ENCODE data around the gene SMAD7.

SMAD7 gene

GRCh38 chr18:48961547-48961946, 10.8 kb upstream of the SMAD7 start:
- TF ChIP-seq POLR2A (IDR thresholded peaks at IDR 0.05; ENCODE audit: low read length) = no peak
- no peak for TF ChIP-seq GATA1 (IDR thresholded peaks at IDR 0.05; ENCODE audit: low read depth, low read length)
- DNase-seq = no peak

- no peak for DNase-seq
- TF ChIP-seq POLR2A (IDR thresholded peaks at IDR 0.05; ENCODE audit: low read length) (no peak), GATA1 (IDR thresholded peaks at IDR 0.05; ENCODE audit: low read depth, low read length) (no peak)
Observed at GRCh38 chr18:48959921-48960920, 9.5 kb upstream of the SMAD7 start.

GRCh38 chr18:48959551-48959920, 8.8 kb upstream of the SMAD7 start:
- TF ChIP-seq GATA1 (IDR thresholded peaks at IDR 0.05; ENCODE audit: low read depth, low read length) = no peak
- TF ChIP-seq POLR2A (IDR thresholded peaks at IDR 0.05; ENCODE audit: low read length) = no peak

GRCh38 chr18:48958951-48959350, 8.2 kb upstream of the SMAD7 start:
- no peak for TF ChIP-seq POLR2A (IDR thresholded peaks at IDR 0.05; ENCODE audit: low read length)
- TF ChIP-seq GATA1 (IDR thresholded peaks at IDR 0.05; ENCODE audit: low read depth, low read length) = no peak

More at GRCh38 chr18:48959551-48959920, 8.8 kb upstream of the SMAD7 start:
- no peak for DNase-seq

DNA sequence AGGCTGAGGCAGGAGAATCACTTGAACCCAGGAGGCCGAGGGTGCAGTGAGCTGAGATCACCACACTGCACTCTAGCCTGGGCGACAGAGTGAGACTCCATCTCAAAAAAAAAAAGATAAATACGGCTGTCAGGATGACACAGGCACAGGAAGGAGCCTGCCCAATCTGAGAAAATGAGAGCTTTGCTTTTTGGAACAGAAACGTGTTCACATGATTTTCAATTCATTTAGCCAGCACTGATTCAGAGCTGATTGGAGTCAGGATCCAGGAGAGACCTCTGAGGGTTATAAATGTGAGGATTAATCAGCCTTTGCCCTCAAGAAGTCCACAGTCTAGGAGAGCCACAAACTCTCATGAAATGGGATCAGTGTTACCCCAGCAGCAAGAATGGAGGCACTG, 6.9 kb upstream of the SMAD7 start:
- no peak for DNase-seq
- TF ChIP-seq POLR2A (IDR thresholded peaks at IDR 0.05; ENCODE audit: low read length) (no peak), GATA1 (IDR thresholded peaks at IDR 0.05; ENCODE audit: low read depth, low read length) (no peak)

More at GRCh38 chr18:48958951-48959350, 8.2 kb upstream of the SMAD7 start:
- no peak for DNase-seq

DNA sequence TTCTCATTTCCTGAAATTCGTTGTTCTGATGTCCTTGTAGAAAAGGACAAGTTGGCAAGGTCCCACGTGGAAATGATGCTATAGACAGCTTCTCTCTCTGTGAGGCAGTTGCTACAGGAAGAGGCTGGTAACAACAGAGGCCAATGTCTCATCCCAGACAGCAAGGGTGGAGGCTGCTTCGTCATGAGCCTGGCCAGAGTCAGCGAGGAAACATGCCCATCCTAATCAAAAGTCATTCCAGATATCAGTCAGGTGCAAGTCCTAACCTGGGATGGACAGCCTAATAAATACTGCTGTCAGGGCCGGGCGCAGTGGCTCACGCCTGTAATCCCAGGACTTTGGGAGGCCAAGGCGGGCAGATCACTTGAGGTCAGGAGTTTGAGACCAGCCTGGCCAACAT, 6.4 kb upstream of the SMAD7 start:
- no peak for DNase-seq
- TF ChIP-seq POLR2A (IDR thresholded peaks at IDR 0.05; ENCODE audit: low read length) (no peak), GATA1 (IDR thresholded peaks at IDR 0.05; ENCODE audit: low read depth, low read length) (no peak)

DNA sequence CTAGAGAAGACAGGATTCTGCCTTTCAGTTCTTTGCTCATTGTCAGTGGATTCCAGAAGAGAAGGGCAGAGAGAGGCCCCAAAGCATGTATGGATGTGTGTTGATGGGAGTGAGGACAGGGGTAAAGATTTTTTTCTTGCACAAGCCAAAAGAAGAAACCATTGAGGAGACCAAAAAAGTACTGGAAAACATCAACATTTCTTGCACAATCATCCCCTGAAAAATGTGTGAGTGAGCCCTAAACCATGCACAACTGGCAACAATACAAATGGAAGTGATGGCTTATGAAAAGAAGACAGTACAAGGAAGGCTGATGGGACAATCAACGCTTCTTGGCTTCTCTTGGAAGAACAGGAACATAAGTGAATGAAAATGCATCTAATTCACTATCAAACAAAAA, 5.6 kb upstream of the SMAD7 start:
- TF ChIP-seq POLR2A (IDR thresholded peaks at IDR 0.05; ENCODE audit: low read length) = no peak
- TF ChIP-seq GATA1 (IDR thresholded peaks at IDR 0.05; ENCODE audit: low read depth, low read length) = no peak
- DNase-seq = no peak

- TF ChIP-seq POLR2A (IDR thresholded peaks at IDR 0.05; ENCODE audit: low read length) = no peak
- TF ChIP-seq GATA1 (IDR thresholded peaks at IDR 0.05; ENCODE audit: low read depth, low read length) = no peak
- DNase-seq = no peak
Observed at GRCh38 chr18:48955830-48956261, 5.1 kb upstream of the SMAD7 start.

GRCh38 chr18:48954886-48955819, 4.4 kb upstream of the SMAD7 start:
- DNase-seq = no peak
- TF ChIP-seq GATA1 (IDR thresholded peaks at IDR 0.05; ENCODE audit: low read depth, low read length) (no peak), POLR2A (IDR thresholded peaks at IDR 0.05; ENCODE audit: low read length) (no peak)

DNA sequence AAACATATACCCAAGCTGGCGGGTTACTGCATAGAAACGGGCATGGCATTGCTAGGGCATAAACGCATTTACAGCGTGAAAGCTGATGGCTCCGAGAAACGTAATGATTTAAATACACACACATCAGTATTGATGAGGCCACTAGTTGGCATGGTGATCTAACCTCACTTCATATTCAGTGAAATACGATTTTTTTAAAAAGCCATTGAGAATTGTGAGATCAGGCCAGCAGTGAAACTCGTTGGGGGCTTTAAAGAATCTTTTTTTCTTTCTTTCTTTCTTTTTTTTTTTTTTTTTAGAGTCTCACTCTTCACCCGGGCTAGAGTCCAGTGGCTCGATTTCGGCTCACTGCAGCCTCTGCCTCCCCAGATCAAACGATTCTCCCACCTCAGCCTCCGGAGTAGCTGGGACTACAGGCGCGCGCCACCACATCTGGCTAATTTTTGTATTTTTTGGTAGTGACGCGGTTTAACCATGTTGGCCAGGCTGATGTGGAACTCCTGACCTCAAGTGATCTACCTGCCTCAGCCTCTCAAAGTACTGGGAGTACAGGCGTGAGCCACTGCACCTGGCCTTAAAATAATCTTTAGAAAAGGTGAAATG, 2.4 kb upstream of the SMAD7 start:
- no peak for TF ChIP-seq GATA1 (IDR thresholded peaks at IDR 0.05; ENCODE audit: low read depth, low read length)
- no peak for TF ChIP-seq POLR2A (IDR thresholded peaks at IDR 0.05; ENCODE audit: low read length)
- no peak for DNase-seq

GRCh38 chr18:48952287-48953103, 1.7 kb upstream of the SMAD7 start:
- peak; percentile 29 to 41 for DNase-seq
- TF ChIP-seq POLR2A (IDR thresholded peaks at IDR 0.05; ENCODE audit: low read length) = no peak

GRCh38 chr18:48951448-48952286, 902 bp upstream of the SMAD7 start:
- no peak for TF ChIP-seq POLR2A (IDR thresholded peaks at IDR 0.05; ENCODE audit: low read length)
- no peak for TF ChIP-seq GATA1 (IDR thresholded peaks at IDR 0.05; ENCODE audit: low read depth, low read length)
- DNase-seq = peak; percentile 59 to 66
